Epithelial cell of prostate (primary cell): ENCODE results near the gene SLFN13.
"Not testable (repeated sequence)": the region's sequence is repeated elsewhere in the genome, so short reads cannot be mapped to it uniquely, and the experiment has no call there.

Experiments
- DNase-seq: peaks from one replicate; pipeline ENCODE4 v3.0.0-alpha.2; 2011; ENCODE audit warnings: low read depth, low spot score
- H3K27ac ChIP-seq: fragments of 450-650 bp; 2 replicates; pipeline ENCODE4 v1.5.1; 2017; ENCODE audit warnings: mild to moderate bottlenecking

The SLFN13 gene, protein sequence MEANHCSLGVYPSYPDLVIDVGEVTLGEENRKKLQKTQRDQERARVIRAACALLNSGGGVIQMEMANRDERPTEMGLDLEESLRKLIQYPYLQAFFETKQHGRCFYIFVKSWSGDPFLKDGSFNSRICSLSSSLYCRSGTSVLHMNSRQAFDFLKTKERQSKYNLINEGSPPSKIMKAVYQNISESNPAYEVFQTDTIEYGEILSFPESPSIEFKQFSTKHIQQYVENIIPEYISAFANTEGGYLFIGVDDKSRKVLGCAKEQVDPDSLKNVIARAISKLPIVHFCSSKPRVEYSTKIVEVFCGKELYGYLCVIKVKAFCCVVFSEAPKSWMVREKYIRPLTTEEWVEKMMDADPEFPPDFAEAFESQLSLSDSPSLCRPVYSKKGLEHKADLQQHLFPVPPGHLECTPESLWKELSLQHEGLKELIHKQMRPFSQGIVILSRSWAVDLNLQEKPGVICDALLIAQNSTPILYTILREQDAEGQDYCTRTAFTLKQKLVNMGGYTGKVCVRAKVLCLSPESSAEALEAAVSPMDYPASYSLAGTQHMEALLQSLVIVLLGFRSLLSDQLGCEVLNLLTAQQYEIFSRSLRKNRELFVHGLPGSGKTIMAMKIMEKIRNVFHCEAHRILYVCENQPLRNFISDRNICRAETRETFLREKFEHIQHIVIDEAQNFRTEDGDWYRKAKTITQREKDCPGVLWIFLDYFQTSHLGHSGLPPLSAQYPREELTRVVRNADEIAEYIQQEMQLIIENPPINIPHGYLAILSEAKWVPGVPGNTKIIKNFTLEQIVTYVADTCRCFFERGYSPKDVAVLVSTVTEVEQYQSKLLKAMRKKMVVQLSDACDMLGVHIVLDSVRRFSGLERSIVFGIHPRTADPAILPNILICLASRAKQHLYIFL

DNA sequence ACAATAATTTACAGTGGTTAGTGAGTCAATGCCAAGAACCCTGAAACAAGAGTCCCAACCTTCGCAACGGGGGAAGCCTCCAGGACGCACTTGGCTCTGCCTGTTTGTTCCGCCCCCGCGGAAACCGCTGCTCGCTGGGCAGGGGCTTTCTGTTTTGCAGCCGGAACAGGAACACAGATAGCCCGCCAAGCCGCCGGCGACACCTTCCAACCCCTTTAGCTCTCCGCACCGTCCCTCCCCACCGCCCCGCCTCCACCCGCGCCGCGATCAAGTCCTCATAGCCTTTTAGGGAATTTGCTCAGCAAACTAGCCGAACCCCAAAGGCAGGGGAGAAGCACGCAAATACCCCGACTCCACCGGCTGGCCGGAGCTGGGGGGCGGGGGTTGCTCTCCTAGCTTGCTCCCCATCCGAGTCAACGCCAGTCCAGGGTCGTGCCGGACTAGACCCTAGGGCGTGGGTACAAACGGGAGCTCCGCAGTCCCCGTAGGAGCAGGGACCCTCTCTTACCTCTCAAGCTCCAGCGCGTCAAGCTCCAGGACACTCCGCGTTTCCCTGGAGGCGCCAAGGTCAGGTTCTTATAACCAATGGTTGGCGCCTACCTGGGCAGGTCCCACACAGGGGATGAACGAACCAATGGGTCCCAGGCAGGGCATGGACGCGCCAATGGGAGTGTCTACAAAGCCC is at the start of gene SLFN13:
SLFN13 (minus strand) TSS at position 553 of the 685 bp plus-strand sequence. CDS start 3,086 bp downstream, outside the sequence.
- H3K27ac ChIP-seq: no peak within 1 kb of the TSS
- DNase-seq: no peak

DNA sequence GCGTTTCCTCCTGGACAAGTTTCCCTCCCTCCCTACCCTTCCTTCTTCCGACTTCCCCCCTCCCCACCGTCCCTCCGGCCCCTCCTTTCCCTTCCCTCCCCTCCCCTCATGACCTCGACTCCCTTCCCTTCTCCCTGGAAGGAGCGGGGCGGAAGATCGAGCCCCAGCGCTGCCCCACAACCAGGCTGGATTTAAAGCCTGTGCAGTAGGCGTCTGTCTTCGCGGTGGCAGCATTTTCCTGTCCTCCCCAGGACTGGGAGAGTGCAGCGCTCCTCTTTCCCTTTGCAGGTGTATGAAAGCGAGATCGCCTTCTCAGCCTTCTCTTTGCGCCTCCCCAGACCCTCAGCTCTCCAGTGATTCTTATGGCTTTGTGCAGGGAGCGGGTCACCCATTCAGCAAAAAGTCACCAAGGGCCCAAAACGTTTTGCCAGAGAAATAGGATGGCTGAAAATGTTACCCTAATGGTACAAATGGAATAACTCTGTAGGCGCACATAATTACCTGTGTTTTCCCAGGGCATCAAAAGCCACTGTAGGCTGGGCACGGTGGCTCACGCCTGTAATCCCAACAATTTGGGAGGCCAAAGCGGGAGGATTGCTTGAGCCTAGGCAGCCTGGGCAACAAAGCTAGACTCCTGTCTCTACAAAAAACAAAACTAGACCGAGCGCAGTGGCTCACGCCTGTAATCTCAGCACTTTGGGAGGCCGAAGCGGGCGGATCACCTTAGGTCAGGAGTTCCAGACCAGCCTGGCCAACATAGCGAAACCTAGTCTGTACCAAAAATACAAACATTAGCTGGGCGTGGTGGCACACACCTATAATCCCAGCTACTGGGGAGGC is 48.1 kb upstream of the SLFN13 start:
- no peak overlapping the region for H3K27ac ChIP-seq
- no peak for DNase-seq

DNA sequence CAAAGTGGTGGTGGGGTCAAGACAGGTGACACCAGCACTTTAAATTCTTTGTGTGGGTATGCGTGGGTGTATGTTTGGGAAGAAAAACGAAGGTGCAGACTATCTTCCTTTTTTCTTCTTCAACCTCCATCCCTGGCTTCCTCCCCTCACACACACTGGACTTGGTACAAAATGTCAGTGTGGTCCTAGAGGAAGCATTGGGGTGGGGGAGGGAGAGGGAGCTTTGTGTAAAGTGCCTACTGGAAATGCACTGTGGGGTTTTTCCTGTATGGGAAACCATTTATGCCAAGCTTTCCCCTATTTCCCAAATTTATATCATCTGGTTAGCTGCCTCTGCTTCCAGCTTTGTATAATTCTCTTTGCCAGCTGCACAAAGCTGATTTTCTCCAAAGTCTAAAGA is 44.5 kb upstream of the SLFN13 start:
- DNase-seq: no peak
- no peak overlapping the region for H3K27ac ChIP-seq

DNA sequence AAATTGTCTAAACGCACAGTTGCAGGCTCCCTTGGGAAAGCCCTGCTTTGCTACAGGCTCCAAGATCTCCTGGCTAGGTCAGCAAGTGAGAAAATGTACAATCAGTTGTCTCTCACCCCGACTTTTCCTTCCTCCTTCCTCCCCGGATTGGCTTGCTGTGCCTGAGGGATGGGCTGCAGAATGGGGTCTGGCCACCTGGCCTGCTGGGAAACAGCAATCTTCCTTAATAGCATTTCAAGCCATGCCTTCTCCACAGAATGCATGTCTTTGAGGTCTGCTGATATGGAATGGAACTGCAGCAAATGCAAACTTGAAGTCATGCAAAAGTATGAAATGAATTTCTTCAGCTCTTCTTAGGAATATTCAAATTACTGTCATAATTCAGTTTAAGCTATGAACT is 42.9 kb upstream of the SLFN13 start:
- DNase-seq: no peak

DNA sequence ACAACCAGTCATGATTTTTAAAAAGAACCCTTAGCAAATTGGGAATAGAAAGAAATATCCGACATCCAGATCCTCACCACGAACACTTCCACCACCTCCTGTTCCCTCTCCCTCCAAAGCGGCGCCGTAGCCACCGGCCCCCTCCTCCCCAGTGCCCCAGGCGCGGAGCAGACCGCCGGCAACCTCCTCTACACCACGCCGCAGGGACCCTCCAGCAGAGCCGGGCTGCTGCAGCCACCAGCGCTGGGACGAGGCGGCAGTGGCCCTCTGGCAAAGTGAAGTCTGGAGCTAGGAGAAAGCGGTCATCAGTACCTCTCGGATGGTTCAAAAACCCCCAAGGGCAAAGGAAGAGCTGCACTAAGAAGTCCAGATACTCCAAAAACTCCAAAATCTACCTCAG is 41.4 kb upstream of the SLFN13 start:
- H3K27ac ChIP-seq: no peak overlapping the region

More for the DNA sequence above, 42.9 kb upstream of the SLFN13 start:
- no peak overlapping the region for H3K27ac ChIP-seq

DNA sequence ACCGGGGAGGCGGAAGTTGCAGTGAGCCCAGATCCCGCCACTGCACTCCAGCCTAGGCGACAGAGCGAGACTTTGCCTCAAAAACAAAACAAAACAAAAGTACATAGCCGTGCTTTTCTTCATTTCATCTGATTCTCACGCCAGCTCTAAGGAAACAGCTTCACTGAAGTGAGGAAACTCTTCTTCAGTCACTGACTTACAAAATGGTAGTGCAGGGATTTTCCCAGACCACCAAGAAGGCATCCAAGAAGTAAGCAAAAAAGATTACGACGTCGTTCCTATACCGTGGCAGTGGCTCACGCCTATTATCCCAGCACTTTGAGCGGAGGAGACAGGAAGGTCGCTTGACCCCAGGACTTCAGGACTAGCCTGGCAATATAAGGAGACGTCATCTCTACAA is 40.4 kb upstream of the SLFN13 start:
- H3K27ac ChIP-seq: no peak overlapping the region
- no peak for DNase-seq

More for the DNA sequence above, 41.4 kb upstream of the SLFN13 start:
- no peak for DNase-seq

DNA sequence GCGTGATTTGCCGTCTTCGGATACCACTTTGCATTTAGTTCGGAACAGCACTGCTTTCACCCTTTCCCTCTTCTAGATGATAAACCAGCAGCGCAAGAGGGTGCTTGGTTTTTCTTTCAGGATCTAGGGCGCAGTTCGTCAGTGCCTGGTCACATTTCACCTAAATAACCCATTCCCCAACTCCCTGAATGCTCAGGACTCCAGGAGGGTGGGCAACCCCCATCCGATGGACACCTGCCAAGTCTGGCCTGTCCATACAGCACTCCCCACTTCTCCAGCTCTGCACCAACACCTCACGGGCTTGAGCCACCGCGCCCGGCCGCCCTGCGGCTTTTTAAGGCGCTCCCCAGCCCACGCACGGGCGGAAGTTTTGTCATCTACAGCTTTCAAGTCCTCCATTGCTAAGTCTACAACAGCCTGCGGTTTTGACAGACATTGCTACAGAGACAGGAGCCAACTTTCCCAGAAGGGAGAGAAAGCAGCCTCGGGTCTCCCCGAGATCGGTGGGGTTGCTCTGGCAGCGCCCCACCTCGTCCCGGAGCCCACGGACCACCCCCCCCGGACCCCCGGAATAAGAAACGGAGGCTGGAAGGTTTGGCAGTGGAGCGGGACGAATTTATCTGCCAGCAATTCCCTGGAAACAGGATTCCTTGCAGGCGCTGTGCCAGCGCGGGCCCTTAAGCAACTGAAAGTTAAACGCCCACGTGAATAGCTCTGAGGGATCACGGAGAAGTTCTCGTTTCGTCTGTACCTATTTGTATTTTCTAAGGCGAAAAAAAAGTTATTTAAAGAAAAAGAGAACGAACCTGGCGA is 38.6 kb upstream of the SLFN13 start:
- peak; percentile 31 for DNase-seq
- H3K27ac ChIP-seq: no peak overlapping the region

DNA sequence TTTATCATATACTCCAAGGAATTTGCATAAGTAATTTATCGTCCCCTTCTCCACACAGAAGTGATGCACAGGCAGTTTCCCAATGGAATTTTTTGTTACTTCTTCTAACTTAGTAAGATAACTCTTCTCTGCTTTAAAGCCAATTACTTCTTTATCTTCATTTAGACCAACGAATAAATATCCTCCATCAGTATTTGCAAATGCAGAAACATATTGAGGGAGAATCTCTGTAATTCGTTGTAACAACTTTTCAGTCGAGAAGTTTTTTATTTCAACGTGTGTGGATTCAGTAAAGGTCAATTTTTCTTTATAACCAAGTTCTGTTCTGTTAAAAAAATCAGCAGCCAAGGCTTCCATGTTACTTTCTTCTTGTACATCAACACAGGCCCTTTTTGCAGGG is 30.7 kb upstream of the SLFN13 start:
- no peak for DNase-seq
- no peak overlapping the region for H3K27ac ChIP-seq

DNA sequence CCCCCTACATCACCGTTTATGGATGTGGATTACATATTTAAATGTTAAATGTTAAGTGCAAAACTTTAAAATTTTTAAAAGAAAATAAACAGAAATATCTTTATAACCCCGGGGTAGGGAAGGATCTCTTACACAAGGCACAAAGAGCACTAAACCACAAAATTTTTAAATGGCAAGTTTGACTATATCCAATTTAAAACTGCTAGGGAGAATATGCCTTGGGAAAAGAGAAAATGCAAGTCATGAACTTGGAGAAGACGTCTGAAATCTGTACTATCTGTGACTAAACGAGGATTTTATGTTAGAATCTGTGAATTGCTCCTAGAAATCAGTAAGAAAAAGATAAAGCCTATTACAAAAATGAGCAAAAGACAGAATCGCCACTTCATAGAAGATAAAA is 28.7 kb upstream of the SLFN13 start:
- DNase-seq: no peak
- H3K27ac ChIP-seq: no peak overlapping the region

DNA sequence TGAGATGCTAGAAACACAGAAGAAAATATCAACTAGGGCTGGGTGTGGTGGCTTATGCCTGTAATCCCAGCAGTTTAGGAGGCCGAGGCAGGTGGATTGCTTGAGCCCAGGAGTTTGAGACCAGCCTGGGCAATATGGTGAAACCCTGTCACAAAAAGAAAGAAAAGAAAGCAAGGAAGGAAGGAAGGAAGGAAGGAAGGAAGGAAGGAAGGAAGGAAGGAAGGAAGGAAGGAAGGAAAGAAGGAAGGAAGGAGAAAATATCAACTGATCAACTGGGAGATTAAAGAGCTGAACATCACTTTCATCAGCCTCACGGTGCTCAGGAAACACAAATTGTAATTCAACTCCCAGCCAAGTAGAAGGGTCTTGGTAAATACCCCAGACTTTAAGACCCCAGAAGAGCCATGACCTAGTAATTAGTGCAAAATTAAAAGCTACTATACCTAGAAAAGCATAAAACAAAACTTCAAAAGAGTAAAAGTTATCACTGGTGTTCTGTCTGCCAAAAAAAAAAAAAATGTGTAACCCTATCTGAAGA is 27.8 kb upstream of the SLFN13 start:
- no peak overlapping the region for H3K27ac ChIP-seq

DNA sequence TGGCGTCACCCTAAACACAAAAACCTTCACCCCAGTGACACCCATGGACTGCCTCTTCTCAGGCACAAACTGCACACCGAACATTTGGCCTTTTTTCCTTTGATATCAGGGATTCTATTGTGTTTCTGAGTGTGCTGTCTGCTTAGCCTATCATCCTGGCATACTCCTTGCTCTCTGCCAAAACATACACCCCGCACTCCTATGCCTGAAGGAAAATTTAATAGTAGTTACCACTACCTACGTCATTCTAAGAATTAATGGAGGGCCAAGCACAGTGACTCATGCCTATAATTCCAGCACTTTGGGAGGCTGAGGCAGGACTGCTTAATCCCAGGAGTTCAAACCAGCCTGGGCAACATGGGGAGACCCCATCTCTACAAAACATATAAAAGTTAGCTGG is 19.9 kb upstream of the SLFN13 start:
- H3K27ac ChIP-seq: no peak overlapping the region
- no peak for DNase-seq

More for the DNA sequence above, 27.8 kb upstream of the SLFN13 start:
- no peak for DNase-seq

DNA sequence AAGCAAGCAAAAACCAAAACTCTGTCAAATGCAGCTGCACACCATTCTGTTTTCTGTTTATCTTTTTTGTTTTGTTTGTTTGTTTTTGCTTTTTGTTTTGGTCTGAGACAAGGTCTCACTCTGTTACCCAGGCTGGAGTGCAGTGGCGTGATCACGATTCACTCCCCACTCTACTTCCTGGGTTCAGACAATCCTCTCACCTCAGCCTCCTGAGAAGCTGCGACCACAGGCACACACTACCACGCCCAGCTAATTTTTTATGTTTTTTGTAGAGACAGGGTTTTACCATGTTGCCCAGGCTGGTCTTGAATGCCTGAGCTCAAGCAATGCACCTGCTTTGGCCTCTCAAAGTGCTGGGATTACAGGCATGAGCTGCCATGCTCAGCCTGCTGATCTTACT is 19.3 kb upstream of the SLFN13 start:
- no peak overlapping the region for H3K27ac ChIP-seq
- no peak for DNase-seq

DNA sequence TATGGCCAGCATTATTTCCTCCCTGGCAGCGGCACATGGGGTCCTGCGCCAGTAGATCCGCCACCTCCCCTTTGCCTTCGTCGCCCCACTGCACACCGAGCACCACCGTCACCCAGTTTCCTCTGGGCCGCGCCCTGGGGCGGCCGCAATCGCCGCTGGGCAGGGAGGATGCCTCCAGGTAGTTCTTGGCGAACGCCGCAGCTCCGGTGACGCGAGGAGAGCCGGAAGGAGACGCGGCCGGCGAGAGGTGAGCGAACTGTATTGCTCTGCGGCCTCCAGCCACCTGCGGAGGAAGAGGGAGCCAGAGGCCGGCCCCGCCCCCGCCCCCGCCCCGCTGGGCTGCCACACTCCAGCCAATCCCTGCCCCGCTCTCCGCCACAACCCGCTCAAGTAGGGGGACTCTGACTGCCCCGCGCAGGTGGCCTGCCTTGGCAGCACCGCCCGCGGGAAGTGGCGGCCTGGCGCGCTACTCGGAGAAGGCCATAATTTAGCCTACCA is 11.8 kb upstream of the SLFN13 start:
- H3K27ac ChIP-seq: no peak overlapping the region
- no peak for DNase-seq

DNA sequence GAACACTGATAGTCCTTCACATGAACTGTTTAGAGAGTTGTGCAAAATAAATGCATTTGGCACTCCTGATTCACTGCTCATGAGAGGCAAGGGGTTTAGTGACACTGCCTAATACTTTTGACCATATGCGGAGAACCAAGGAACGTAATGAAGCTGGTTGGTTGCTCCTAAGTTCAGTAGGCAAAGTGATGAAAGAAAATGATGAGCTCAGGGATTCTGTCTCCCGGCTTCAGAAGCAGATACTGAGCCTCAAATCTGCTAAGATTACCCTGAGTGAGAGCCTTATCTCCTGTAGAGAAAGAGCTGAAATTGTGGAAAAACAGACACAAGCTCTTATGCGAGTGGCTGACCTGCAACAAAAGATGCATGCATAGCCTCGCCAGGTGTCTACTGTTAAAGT is 5.5 kb upstream of the SLFN13 start:
- not testable (repeated sequence) for H3K27ac ChIP-seq, DNase-seq

DNA sequence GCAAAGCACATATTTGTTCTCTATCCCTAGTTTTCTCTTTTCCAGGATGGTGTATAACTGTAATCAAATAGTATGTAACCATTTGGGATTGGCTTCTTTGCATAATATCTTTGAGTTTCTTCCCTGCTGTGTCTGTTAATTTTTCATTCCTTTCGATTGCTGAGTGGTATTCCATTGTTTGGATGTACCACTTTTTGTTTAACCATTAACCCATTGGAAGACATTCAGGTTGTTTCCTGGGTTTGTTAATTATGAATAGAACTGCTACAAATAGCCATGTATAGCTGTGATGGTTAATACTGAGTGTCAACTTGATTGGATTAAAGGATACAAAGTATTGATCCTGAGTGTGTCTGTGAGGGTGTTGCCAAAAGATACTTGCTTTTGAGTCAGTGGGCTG is 4.6 kb upstream of the SLFN13 start:
- no peak for DNase-seq
- no peak overlapping the region for H3K27ac ChIP-seq

DNA sequence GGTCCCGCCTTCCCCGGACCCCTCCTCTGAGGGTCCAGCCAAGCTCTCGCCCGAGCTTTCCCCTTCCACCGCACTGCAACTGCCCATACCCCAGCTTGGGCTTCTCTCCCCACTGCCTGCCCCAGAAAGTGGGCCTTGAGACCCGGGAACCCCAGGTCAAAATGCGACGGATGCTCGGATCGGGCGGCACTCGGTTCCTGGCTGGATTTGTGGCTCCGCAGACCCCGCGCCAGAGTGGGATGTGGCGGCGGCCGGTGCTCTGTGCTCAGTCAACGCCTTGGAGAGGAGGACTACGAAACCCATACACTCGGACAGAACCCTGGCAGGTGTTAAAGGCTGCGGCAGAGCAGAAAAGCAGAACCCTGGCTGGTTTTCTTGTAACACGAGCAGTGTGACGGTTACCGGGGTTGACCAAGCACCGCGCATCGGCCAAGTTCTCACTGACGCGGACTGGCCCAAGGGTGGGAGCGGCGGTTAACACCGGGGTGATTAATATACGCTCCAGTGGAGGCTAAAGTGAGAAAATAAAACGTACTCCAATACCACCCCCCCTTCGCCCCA is 885 bp upstream of the SLFN13 start:
- DNase-seq: no peak
- H3K27ac ChIP-seq: no peak overlapping the region

DNA sequence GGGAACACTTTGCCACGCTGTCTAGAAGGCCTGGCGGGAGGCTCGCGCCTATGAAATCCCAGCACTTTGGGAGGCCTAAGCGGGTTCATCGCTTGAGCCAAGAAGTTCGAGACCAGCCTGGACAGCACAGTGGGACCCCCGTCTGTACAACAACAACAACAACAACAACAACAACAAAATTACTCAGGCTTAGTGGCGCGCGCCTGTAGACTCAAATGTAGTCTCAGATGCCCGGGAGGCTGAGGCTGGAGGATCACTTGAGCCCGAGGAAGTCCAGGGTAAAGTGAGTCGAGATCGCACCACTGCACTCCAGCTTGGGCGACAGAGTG is 297 bp upstream of the SLFN13 start:
- DNase-seq: no peak
- H3K27ac ChIP-seq: no peak overlapping the region

DNA sequence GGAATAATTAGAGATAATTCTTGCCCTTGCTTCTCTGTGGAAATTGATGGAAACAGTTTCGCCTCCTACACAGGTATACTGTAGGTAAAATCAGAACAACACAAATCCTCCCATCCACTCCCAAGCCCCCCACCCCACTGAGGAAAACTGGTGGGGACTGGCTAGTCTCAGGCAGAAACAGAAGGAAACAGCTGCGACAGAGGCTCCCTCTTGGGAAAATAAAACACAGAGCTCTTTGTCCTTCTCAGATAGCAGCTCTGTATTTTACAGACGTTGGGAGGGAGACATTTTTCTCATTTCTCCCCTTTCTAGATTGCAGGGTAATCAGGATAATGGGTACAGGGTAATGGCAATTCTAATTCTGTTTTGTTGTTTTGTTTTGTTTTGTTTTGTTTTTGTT is 1.1 kb downstream of the SLFN13 start:
- no peak for DNase-seq
- no peak overlapping the region for H3K27ac ChIP-seq
